Activated B cell treated with CpG ODN at 0.5 μM for 24 hours (primary cell): ENCODE data around the gene MLLT10. TPM values are rescaled to one million over a fixed set of nuclear protein-coding genes. Genes with fewer than 3 reads are reported as not detected.
A peak's percentile ranks its signal among the peaks of the same experiment; 100 is the strongest.

Experiments
- ATAC-seq: fragments of 200-7000 bp; cut with Tn5 transposase; one replicate; pipeline ENCODE4 v1.10.0; 2021; ENCODE audit warnings: low read depth, mild to moderate bottlenecking, moderate library complexity
- CTCF ChIA-PET: fragments of 350-600 bp; sonication (Branson Sonifier 250); formaldehyde crosslinking; loops from one replicate; lab custom pipeline; 2021; ENCODE audit warnings: antibody characterized with exemption; lab: Charles Lee
- POLR2A ChIA-PET: fragments of 350-600 bp; sonication (Branson Sonifier 250); formaldehyde crosslinking; loops from one replicate; lab custom pipeline; 2021; ENCODE audit warnings: antibody characterized with exemption; lab: Charles Lee
- DNase-seq: peaks from one replicate; pipeline ENCODE4 v3.0.0; 2022
- H3K27ac Mint-ChIP-seq: one replicate; pipeline ENCODE4 v1.8.0; 2020; ENCODE audit warnings: mixed read lengths
- H3K27me3 Mint-ChIP-seq: one replicate; pipeline ENCODE4 v1.8.0; 2021; ENCODE audit warnings: mixed read lengths
- H3K36me3 Mint-ChIP-seq: one replicate; pipeline ENCODE4 v1.8.0; 2021; ENCODE audit warnings: low read depth, mixed read lengths
- H3K4me1 Mint-ChIP-seq: one replicate; pipeline ENCODE4 v1.8.0; 2021; ENCODE audit warnings: mixed read lengths
- H3K4me3 Mint-ChIP-seq: one replicate; pipeline ENCODE4 v1.8.0; 2020; ENCODE audit warnings: mild to moderate bottlenecking, mixed read lengths
- H3K9me3 Mint-ChIP-seq: one replicate; pipeline ENCODE4 v1.8.0; 2020; ENCODE audit warnings: mixed read lengths
- CTCF ChIP-seq: fragments of 200-600 bp; IDR thresholded peaks from one replicate; pipeline ENCODE4 v1.8.0; 2022; ENCODE audit warnings: antibody characterized with exemption, mild to moderate bottlenecking
- intact Hi-C: fragments of 100-400 bp; cut with micrococcal nuclease; formaldehyde crosslinking; loops from one replicate; pipeline ENCODE4 v1.15.1; 2024
- total RNA-seq: library from RNA; stranded (reverse); gene quantifications from 2 replicates; pipeline ENCODE4 v1.2.3, GENCODE V29; 2022

Gene MLLT10
- total RNA-seq, 1 donor from 2014 or later: 48.7 TPM

- ATAC-seq (no peak), DNase-seq (no peak)
- POLR2A ChIA-PET: interaction anchor here (0.6 to 2.8 kb wide), 6 partner anchors 10 to 815 kb away, joined by 3 to 18 read pairs (median 6); no protein-coding TSS in a partner anchor
- Mint-ChIP-seq H3K4me3 (peak overlapping the region; percentile 89), H3K27me3 (peaks cover 44% of the 10 kb centered on the region), H3K9me3 (no peaks in the 10 kb centered on the region), H3K4me1 (peaks cover 34% of the 10 kb centered on the region), H3K27ac (peak overlapping the region; percentile 88), H3K36me3 (peaks cover 5% of the 10 kb centered on the region)
- CTCF ChIA-PET: interaction anchor here (3.1 kb wide), 1 partner anchor 29 kb away, joined by 11 read pairs; no protein-coding TSS in a partner anchor
- intact Hi-C loops: loop anchor here (1.0 to 10.0 kb wide), 6 partner anchors 7 to 953 kb away; no protein-coding TSS in a partner anchor
- TF ChIP-seq CTCF: no peak
Measured at GRCh38 chr10:21524526-21525366, 9.3 kb upstream of the MLLT10 start.

GRCh38 chr10:21525367-21526187 is 8.5 kb upstream of the MLLT10 start, which contains the start of gene SKIDA1:
TSS of gene SKIDA1 (minus strand) at chr10:21525682. CDS start at chr10:21517822, 7,860 bp downstream.
- CTCF ChIA-PET: interaction anchor here (3.3 kb wide), 1 partner anchor 29 kb away, joined by 12 read pairs; no protein-coding TSS in a partner anchor
- POLR2A ChIA-PET: interaction anchor here (0.6 to 2.8 kb wide), 6 partner anchors 11 to 814 kb away, joined by 3 to 18 read pairs (median 6); no protein-coding TSS in a partner anchor
- ATAC-seq: peak; percentile 65
- no peak for TF ChIP-seq CTCF
- intact Hi-C loops: loop anchor here (1.0 to 10.0 kb wide), 7 partner anchors 8 to 952 kb away; no protein-coding TSS in a partner anchor
- DNase-seq: peak; percentile 35
- H3K36me3 Mint-ChIP-seq: peaks cover 5% of the 10 kb centered on the region
- H3K27me3 Mint-ChIP-seq: peaks cover 37% of the 10 kb centered on the region
- no peaks in the 10 kb centered on the region for H3K9me3 Mint-ChIP-seq
- H3K27ac Mint-ChIP-seq: peak within 1 kb of the TSS; percentile 88
- H3K4me1 Mint-ChIP-seq: peaks cover 27% of the 10 kb centered on the region
- H3K4me3 Mint-ChIP-seq: peak within 1 kb of the TSS; percentile 89

- H3K27me3 Mint-ChIP-seq: peaks cover 32% of the 10 kb centered on the region
Measured at GRCh38 chr10:21526188-21526859, 7.7 kb upstream of the MLLT10 start.

More at GRCh38 chr10:21526188-21526859, 7.7 kb upstream of the MLLT10 start:
- Mint-ChIP-seq H3K4me1 (peaks cover 26% of the 10 kb centered on the region), H3K9me3 (no peaks in the 10 kb centered on the region), H3K36me3 (peaks cover 5% of the 10 kb centered on the region), H3K4me3 (peak overlapping the region; percentile 86), H3K27ac (peak overlapping the region; percentile 87)
- no peak for TF ChIP-seq CTCF
- POLR2A ChIA-PET: interaction anchor here (0.6 to 2.8 kb wide), 11 partner anchors 8 to 1913 kb away, joined by 3 to 18 read pairs (median 5); partner anchors contain the start of genes COMMD3 and OTUD1
- DNase-seq (peak; percentile 59), ATAC-seq (peak; percentile 48)
- CTCF ChIA-PET: interaction anchor here (3.3 kb wide), 1 partner anchor 29 kb away, joined by 12 read pairs; no protein-coding TSS in a partner anchor
- intact Hi-C loops: loop anchor here (2.0 to 10.0 kb wide), 3 partner anchors 428 to 951 kb away; no protein-coding TSS in a partner anchor
